ENCODE data around the gene MGRN1.

- TF ChIP-seq POLR2A (IDR thresholded peaks at IDR 0.05; ENCODE audit: low read depth, low read length) (no peak), CTCF (IDR thresholded peaks at IDR 0.05; ENCODE audit: extremely low read depth in 1 of 2, insufficient read depth in 1 of 2, low read depth in 1 of 2, low read length in 2 of 2) (peak; percentile 22 to 23), POLR2AphosphoS5 (IDR thresholded peaks at IDR 0.05; ENCODE audit: insufficient read depth, low read depth, low read length) (no peak), JUN (IDR thresholded peaks at IDR 0.05; ENCODE audit: borderline replicate concordance, insufficient read depth, insufficient read length, low read depth) (no peak), MAX (IDR thresholded peaks at IDR 0.05; ENCODE audit: insufficient read depth, insufficient read length) (no peak)
These were observed 58.1 kb downstream of the MGRN1 start for GRCh38 chr16:4682616-4683254.

Data from endothelial cell of umbilical vein (primary cell).